Activated naive CD8-positive, alpha-beta T cell treated with anti-CD3 and anti-CD28 coated beads, Interleukin-2, amount 50 U/mL, for 16 hours (primary cell): Measurements from ENCODE around the gene DENND1C.

Experiments
- DNase-seq: peaks from one replicate; pipeline ENCODE4 v3.0.0-alpha.2; 2020; ENCODE audit warnings: low read depth, low spot score

Gene DENND1C, protein sequence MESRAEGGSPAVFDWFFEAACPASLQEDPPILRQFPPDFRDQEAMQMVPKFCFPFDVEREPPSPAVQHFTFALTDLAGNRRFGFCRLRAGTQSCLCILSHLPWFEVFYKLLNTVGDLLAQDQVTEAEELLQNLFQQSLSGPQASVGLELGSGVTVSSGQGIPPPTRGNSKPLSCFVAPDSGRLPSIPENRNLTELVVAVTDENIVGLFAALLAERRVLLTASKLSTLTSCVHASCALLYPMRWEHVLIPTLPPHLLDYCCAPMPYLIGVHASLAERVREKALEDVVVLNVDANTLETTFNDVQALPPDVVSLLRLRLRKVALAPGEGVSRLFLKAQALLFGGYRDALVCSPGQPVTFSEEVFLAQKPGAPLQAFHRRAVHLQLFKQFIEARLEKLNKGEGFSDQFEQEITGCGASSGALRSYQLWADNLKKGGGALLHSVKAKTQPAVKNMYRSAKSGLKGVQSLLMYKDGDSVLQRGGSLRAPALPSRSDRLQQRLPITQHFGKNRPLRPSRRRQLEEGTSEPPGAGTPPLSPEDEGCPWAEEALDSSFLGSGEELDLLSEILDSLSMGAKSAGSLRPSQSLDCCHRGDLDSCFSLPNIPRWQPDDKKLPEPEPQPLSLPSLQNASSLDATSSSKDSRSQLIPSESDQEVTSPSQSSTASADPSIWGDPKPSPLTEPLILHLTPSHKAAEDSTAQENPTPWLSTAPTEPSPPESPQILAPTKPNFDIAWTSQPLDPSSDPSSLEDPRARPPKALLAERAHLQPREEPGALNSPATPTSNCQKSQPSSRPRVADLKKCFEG

DNA sequence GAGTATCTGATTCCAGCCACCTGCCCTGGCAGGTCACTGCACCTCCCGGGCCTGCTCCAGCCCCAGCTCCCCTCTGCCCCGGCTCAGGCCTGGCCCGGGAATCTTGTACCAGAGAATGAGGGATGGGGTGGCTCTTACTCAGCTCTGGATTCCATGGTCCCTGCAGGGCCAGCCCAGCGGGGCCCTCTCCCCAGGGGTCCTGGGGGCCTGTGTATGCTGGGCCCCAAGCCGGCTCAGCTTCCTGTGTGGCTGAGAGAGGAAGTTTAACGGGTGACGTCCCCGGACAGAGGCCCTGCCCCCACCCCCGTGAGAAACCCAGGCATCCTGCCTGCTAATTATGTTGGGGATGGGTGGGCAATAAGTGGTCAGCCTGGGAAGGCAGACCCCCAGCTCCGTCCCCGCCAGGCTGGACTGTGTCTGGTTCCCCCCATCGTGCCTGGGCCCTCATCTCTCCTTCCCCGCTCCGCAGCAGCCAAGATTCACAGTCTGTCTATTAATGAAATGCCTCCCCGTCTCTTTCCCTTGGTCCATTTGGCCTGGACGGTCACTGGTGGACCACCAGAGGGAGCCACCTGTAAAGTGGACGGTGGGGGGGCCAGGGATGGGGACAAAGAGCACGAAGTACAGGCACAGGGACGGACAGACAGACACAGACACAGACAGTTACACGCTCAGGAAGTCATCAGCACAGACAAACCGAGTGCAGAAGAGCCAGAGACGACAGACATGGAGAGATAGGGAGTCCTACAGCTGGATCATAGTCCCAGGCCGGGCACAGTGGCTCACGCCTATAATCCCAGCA, at the start of gene DENND1C:
DENND1C (minus strand) TSS at position 247 of the 802 bp plus-strand sequence; CDS start at position 155, 92 bp downstream.
- DNase-seq: peak; percentile 40

DNA sequence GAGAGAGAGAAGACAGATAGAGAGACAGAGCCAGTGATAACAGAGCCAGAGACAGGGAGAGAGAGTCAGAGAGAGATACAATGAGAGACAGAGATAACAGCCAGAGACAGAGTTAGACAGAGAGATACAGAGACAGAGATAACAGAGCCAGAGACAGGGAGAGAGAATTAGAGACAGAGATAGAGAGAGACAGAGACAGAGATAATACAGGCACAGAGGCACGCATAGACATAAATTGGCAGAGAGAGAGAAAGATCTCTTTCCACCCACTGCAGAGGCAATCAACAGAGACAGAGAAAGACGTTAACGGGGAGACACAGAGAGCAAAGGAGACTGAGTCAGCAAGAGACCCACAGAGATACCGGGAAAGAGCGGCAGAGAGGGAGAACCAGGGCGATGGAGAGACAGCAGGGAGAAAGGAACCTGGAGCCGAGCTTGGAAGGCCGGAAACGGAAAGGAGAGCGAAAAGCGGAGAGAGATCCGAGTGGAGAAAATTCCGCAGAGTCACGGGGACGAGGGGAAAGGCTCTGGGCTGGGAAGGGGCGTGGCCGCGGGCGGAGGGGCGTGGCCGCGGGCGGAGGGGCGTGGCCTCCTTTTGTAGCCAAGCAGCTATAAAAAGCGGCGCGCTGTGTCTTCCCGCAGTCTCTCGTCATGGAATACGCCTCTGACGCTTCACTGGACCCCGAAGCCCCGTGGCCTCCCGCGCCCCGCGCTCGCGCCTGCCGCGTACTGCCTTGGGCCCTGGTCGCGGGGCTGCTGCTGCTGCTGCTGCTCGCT, 49.0 kb upstream of the DENND1C start, which contains the start of gene TNFSF9:
TNFSF9 (plus strand) TSS at position 641 of the 777 bp plus-strand sequence; CDS start at position 652, 11 bp downstream.
- peak; percentile 42 for DNase-seq

DNA sequence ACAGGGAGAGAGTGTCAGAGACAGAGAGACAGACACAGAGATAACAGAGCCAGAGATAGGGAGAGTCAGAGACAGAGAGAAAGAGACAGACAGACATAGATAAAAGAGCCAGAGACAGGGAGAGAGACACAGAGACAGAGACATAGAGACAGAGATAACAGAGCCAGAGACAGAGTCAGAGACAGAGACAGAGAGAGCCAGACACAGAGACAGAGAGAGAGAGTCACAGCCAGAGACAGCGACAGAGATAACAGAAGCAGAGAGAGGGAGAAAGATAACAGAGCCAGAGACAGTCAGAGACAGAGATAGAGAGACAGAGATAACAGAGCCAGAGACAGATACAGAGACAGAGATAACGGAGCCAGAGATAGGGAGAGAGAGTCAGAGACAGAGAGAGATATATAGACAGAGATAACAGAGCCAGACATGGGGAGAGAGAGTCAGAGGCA, 48.4 kb upstream of the DENND1C start:
- DNase-seq: no peak

DNA sequence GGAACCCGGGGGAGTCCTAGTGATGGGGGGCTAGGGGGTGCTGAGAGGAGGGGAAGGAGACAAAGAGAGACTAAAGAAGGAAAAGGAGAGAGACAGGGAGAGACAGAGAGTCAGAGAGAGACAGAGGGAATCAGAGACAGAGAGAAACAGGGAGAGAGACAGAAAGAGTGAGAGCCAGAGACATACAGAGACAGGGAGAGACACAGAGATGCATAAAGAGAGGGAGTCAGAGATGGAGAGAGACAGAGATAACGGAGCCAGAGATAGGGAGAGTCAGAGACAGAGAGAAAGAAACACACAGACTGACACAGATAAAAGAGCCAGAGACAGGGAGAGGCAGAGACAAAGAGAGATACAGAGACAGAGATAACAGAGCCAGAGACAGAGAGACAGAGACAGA, 47.8 kb upstream of the DENND1C start:
- no peak for DNase-seq

DNA sequence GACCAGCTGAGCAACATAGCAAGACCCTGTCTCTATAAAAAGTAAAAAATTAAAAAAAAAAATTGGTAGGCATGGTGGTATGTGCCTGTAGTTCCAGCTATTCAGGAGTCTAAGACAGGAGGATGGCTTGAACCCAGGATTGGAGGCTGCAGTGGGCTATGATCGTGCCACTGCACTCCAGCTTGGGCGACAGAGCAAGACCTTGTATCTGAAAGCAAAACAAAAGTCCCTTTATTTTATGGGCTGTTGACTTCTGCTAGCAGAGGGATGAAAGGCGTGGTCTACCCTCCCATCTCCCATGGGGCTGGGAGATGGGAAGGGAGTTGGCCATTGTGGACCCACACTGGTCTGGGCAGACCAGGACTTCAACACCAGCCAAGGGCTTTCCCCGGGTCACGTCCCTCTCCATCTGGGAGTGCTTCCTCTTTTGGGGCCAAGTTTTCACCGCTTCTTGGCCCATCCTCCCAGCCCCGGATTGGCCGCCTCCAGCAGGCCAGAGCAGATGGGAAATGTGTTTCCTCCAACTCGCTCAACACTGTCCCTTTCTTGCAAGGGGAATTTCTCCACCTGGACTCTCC, 47.0 kb upstream of the DENND1C start:
- DNase-seq: no peak

DNA sequence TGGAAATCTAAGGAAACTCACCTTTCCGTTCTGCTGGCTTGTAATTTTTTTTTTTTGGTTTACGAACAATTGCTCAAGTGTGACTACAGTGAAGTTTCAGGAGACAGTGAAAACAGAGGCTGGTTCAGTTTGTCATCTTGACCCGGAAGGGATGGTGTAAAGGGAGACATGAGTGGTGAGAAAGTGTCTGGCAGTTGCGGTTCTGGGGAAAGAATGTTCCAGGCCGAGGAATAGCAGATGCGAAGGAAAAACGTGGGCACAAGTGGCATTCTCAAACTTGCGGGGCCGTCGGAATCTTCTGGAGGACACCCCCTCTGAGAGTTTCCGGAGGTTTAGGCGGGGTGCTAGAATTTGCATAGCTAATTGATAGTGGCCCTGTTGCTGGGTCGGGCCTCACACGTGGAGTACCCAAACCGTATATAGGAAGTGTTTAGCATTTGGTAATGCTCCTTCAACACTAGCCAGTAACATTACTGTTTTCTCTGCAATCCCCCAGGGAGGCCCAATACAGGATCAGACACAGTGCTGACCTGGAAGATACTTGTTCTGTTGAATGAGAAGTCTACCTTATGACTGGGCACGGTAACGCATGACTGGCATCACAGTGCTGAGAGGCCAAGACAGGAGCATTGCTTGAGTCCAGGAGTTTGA, 46.4 kb upstream of the DENND1C start:
- DNase-seq: no peak

DNA sequence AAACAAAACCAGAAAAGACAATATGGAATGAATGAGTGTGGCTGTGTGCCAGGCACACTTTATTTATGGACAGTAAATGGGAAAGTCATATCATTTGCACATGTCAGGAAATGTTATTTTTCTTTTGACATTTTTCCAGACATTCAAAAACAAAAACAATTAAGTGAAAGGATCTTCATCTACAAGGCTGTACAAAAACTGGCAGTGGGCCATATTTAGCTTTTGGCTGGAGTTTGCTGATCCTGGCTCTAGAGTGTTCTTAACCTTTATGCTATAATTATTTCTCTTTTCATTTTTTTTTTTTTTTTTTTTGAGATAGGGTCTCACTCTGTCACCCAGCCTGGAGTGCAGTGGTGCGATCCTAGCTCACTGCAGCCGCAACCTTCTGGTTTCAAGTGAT, 42.7 kb upstream of the DENND1C start:
- DNase-seq: no peak

DNA sequence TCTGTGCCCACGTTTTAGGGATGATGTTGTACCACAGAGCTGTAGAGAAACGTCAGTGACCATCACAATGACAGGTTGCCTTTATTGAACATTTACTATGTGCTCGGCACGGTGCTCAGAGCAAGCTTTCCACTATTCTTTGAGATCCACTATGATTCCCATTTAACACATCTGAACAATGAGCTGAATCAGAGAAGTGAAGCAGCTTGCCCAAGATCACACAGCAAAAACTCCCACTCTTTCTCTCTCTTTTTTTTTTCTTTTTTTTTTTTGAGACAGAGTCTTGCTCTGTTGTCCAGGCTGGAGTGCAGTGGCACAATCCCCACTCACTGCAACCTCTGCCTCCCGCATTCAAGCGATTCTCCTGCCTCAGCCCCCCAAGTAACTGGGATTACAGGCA, 41.1 kb upstream of the DENND1C start:
- DNase-seq: no peak

DNA sequence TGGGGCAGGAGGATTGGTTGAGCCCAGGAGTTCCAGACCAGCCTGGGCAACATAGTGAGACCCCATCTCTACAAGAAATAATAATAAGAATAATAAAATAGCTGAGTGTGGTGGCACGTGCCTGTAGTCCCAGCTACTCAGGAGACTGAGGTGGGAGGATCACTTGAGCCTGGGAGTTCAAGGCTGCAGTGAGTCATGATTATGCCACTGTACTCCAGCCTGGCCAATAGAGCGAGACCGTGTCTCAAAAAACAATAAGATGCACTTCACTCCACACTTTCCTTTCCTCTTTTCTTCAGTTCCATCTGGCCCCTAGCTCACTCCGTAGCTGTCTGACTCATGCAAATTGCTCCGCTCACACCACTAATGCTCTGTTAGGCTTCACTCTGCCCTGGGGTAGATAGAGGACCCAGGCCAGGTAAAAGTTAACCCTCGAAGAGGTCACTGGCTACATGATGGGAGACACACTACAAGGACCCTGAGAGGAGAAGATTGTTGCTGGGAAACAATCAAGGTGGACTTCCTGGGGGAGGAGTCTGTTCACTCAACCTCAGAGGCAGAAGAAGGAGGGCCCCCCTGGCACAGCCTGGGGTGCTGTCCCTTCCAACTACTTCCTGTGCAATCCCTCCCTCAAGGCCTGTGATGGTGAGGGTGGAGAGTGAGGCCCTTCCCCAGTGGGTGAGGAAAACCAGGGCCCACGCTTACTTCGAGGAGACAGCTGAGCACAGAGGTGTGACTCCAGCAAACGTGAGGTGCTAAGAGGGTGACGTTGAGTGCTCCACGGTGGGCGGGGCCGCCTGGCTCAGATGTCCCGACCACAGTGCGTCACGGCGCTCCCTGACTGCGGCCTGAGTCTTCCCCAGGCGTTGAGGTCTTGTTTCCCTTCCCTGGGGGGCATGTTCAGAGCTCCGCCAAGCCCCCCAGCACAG, 40.4 kb upstream of the DENND1C start:
- DNase-seq: no peak

DNA sequence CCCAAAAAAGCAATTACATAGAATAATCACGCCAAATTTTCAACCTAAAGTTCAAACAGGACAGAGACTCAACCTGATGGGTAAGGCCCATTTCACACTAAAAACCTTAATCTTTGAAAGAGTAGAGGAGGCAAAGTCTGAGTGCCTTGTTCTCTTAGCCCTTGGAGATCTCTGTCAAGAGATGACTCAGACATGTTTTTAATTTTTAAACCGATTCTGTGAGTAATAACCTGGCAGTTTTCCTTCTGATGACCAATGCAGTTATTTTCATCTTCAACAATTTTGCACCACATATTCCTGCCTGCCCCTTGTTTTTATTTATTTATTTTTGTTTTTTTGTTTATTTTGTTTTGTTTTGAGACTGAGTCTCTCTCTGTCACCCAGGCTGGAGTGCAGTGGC, 37.7 kb upstream of the DENND1C start:
- no peak for DNase-seq

DNA sequence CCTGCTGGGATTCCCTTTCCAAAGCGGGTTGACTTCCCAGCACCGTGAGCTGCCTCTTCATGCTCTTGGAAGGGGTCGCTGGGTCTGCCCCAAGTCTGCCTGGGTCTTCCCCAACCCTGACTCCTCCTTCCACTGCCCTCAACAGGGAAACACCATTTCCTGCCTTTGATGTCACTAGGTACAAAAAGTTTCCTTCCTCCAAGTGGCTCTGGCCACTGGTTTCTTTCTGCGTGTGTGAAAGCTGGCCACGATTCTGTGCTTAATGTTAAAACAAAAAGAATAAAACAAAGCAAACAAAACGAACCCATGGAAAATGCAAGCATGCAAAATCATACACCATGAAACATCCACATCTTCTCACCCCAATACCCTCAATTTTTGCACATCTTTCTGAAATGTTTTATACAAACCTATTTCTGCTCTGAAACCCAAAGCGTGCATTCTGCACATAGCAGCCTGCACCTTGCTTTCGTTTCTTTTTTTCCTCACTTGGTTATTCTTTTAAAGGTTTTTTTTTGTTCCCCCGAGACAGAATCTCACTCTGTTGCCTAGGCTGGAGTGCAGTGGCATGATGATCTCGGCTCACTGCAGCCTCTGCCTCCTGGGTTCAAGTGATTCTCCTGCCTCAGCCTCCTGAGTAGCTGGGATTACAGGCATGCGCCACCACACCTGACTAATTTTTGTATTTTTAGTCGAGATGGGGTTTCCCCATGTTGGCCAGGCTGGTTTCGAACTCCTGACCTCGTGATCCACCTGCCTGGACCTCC, 36.7 kb upstream of the DENND1C start:
- no peak for DNase-seq

DNA sequence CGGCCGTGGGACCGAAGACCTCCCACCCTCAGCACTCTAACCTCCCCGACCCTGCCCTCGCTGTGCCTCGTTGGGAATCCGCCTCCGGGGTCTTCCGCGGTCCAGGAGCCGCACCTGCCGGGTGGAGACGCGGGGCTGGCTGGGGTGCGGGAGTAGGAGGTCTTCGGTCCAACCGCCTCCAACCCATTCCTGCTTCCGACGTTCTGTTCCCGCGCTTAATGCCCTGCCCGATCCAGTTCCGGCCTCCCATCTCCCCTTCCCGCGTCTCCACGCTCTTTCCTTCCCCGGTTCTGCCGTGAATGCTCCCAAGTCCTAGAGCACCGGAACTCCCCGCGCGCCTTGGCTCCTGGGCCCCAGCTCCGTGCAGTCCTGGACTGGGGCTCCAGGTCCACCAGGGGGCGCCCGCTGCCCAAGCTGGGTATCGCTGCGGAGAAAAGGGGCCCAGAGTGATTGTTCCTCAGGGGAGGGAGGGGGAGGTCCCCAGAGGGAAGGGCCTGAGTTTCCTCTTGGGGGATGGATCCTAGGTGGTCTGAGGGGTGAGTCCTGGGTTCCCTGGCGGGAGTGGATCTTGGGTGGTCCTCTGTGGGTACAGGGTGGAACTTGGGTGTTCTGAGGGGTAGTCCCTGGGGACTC, 35.2 kb upstream of the DENND1C start:
- DNase-seq: peak; percentile 89

DNA sequence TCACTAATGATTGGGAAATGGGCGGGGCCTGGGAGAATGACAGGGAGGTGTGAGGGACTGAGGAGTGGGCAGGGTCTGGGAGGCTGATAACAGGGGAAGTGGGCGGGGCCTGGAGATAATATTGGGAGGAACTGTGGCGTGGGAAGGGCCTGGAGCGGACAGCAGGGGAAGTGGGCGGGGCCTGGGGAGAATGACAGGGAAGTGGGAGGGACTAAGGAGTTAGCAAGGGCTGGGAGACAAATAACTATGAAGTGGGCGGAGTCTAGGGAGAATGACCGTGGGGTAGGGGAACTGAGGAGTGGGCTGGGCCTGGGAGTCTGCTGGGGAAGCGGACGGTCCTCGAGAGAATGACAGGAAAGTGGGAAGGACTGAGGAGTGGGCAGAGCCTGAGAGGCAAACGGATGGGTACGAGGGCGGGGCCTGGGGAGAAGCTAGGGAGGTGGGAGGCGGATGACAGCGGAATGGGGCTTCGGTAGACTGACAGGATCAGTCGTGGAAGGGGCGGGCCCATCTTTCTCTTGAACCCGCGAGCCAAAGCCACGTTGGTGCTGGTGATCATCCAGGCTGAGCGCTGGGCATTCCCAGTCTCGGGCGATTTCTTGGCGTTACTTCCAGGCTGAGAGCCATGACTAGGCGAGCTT, 34.6 kb upstream of the DENND1C start:
- DNase-seq: peak; percentile 7

DNA sequence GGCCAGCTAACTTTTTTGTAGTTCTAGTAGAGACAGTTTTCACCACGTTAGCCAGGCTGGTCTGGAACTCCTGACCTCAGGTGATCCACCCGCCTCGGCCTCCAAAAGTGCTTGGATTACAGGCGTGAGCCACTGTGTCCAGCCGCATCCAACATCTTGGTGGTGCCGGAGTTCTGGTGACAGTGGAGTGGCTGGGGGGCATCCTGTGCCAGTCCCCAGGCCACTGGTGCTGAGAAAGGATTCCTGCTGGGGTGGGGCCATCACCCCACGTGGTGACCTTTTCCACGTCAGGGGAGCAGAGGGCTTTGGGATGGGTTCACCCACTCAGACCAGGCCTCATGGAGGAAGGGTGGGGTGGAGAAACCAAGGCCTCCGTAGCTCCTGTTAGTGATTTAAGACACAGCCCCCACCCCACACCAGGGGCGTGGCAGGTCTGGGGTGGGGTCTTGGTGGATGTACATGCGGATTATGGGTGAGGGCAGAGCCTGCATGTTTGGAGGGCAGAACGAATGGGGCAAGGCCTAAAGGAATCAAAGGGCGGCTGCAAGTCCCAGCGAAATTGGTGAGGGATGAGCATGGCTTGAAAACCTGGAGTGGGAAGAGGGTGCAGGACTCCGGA, 33.4 kb upstream of the DENND1C start:
- DNase-seq: no peak

DNA sequence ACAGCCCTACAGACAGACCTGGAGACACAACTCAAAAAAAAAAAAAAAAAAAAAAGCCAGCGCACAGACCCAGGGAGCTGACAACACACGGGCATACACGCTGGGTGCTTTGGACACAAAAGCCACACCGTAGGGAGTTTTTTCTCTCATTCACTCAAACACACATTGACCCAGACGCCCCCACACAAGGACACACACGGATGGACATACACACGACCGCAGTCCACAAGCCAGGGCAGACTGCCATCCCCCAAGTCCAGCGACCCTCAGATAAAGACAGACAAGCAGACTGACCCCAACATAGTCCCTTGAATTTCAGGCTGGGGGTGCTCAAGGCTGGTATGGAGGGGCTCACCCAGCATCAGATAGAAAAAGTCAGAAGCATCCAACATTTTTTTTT, 32.5 kb upstream of the DENND1C start:
- no peak for DNase-seq

DNA sequence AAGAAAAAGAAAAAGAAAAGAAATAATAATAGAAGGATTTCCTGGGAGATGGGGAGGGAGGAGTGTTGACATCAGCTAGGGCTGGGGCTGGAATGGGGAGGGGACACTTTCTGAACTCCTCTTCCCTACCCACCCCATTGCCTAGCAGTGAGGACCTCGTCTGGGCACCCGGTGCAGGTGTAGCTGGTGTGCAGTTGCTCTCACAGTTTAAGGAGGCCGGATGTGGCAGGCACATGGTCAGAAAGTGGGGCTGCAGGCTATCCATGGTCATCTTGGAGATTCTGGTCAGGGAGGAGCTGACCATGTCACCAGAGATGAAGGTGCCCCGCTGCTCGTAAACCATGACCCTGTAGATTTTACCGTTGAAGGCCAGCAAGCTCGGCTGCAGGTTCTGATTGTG, 29.0 kb upstream of the DENND1C start:
- no peak for DNase-seq
